ENCODE measurements around the gene MON2.

The MON2 gene

DNA sequence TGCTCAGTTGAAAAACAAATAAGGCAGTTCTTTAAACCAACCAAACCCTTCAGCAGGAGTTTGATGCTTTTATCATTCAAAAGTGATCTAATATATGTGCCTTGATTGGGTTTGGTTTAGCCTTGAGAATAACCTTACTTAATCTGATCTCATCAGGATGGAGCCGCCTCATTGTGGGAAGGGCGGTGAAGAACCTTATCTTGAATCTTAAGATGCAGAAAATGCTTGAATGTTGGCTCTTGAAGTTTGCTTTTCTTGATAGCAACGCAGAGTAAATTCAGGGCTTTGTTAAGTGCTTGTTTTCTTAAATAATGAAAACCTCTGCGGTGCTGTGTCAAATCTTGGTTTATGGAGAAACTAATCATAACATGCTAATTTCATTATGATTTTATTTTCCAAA lies 138.2 kb downstream of the MON2 start:
- peaks cover 36% of the 10 kb centered on the region for H3K79me2 ChIP-seq (ENCODE audit: insufficient read depth, low read length)
- H3K27ac ChIP-seq (ENCODE audit: low read length), result peak overlapping the region; percentile 9; the same call in 1 of the 2 replicates
- H3K27me3 ChIP-seq (ENCODE audit: insufficient read depth, low read length, poor library complexity), result no peaks in the 10 kb centered on the region
- H3K36me3 ChIP-seq (ENCODE audit: insufficient read depth, low read length), result no peaks in the 10 kb centered on the region; the same call in 1 of the 2 replicates
- H3K9me3 ChIP-seq (ENCODE audit: insufficient read depth, low read length, severe bottlenecking), result no peaks in the 10 kb centered on the region
- H3K4me2 ChIP-seq (ENCODE audit: insufficient read depth, low read length), result peak overlapping the region; percentile 75
- peak overlapping the region; percentile 68 to 70; a peak in 3 of 4 replicates for H3K4me3 ChIP-seq (ENCODE audit: low read depth in 1 of 2, low read length in 2 of 2)
- DNase-seq (no peak), ATAC-seq (ENCODE audit: insufficient read depth, low read depth) (no peak)
- peaks cover 29% of the 10 kb centered on the region for H3K4me1 ChIP-seq (ENCODE audit: insufficient read depth, low read length)
- H3K9ac ChIP-seq (ENCODE audit: low read depth, low read length), result peak overlapping the region; percentile 100
- no peak for TF ChIP-seq CTCF (IDR thresholded peaks at IDR 0.05; ENCODE audit: borderline replicate concordance, extremely low read depth, low read length, poor library complexity, severe bottlenecking)
- TF ChIP-seq EZH2 (IDR thresholded peaks at IDR 0.05; ENCODE audit: borderline replicate concordance, low read depth, low read length, severe bottlenecking), result no peak
- H4K20me1 ChIP-seq (ENCODE audit: insufficient read depth, low read length), result peaks cover 3% of the 10 kb centered on the region; the same call in 1 of the 2 replicates
- H2AFZ ChIP-seq (ENCODE audit: low read depth, low read length), result no peak overlapping the region

GRCh38 chr12:62605981-62606380 lies 139.4 kb downstream of the MON2 start:
- DNase-seq, result no peak

DNA sequence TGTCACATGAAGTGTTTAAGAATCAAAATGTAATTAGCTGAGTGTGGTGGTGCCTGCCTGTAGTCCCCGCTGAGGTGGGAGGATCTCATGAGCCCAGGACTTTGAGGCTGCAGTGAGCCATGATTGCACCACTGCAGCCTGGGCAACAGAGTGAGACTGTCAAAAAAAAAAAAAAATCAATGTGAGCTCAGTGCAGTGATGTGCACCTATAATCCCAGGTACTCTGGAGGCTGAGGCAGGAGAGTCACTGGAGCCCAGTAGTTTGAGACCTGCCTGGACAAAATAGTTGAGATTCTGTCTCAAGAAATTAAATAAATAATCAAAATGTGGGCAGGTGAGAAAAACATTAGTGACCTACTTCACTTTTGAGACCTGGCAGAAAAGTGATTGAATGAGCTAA lies 140.0 kb downstream of the MON2 start:
- Histone ChIP-seq H3K4me3 (ENCODE audit: low read depth in 1 of 2, low read length in 2 of 2) (no peak overlapping the region), H3K9ac (ENCODE audit: low read depth, low read length) (no peak overlapping the region), H3K4me1 (ENCODE audit: insufficient read depth, low read length) (peaks cover 26% of the 10 kb centered on the region), H3K4me2 (ENCODE audit: insufficient read depth, low read length) (no peak overlapping the region), H3K9me3 (ENCODE audit: insufficient read depth, low read length, severe bottlenecking) (no peaks in the 10 kb centered on the region), H2AFZ (ENCODE audit: low read depth, low read length) (no peak overlapping the region), H3K36me3 (ENCODE audit: insufficient read depth, low read length) (no peaks in the 10 kb centered on the region; the same call in 1 of the 2 replicates), H4K20me1 (ENCODE audit: insufficient read depth, low read length) (peaks cover 3% of the 10 kb centered on the region; the same call in 1 of the 2 replicates), H3K27ac (ENCODE audit: low read length) (no peak overlapping the region), H3K79me2 (ENCODE audit: insufficient read depth, low read length) (peaks cover 36% of the 10 kb centered on the region), H3K27me3 (ENCODE audit: insufficient read depth, low read length, poor library complexity) (no peaks in the 10 kb centered on the region)
- TF ChIP-seq EZH2 (IDR thresholded peaks at IDR 0.05; ENCODE audit: borderline replicate concordance, low read depth, low read length, severe bottlenecking), result no peak
- TF ChIP-seq CTCF (IDR thresholded peaks at IDR 0.05; ENCODE audit: borderline replicate concordance, extremely low read depth, low read length, poor library complexity, severe bottlenecking), result no peak
- no peak for ATAC-seq (ENCODE audit: insufficient read depth, low read depth)
- DNase-seq, result no peak

More at GRCh38 chr12:62605981-62606380, 139.4 kb downstream of the MON2 start:
- H2AFZ ChIP-seq (ENCODE audit: low read depth, low read length), result no peak overlapping the region
- no peak for TF ChIP-seq CTCF (IDR thresholded peaks at IDR 0.05; ENCODE audit: borderline replicate concordance, extremely low read depth, low read length, poor library complexity, severe bottlenecking)
- TF ChIP-seq EZH2 (IDR thresholded peaks at IDR 0.05; ENCODE audit: borderline replicate concordance, low read depth, low read length, severe bottlenecking), result no peak
- no peaks in the 10 kb centered on the region for H3K9me3 ChIP-seq (ENCODE audit: insufficient read depth, low read length, severe bottlenecking)
- H3K9ac ChIP-seq (ENCODE audit: low read depth, low read length), result no peak overlapping the region
- H3K4me2 ChIP-seq (ENCODE audit: insufficient read depth, low read length), result peak overlapping the region; percentile 75; the same call in 1 of the 2 replicates
- peaks cover 36% of the 10 kb centered on the region for H3K79me2 ChIP-seq (ENCODE audit: insufficient read depth, low read length)
- peaks cover 29% of the 10 kb centered on the region for H3K4me1 ChIP-seq (ENCODE audit: insufficient read depth, low read length)
- peaks cover 3% of the 10 kb centered on the region; the same call in 1 of the 2 replicates for H4K20me1 ChIP-seq (ENCODE audit: insufficient read depth, low read length)
- no peaks in the 10 kb centered on the region for H3K27me3 ChIP-seq (ENCODE audit: insufficient read depth, low read length, poor library complexity)
- no peak overlapping the region for H3K27ac ChIP-seq (ENCODE audit: low read length)
- no peaks in the 10 kb centered on the region; the same call in 1 of the 2 replicates for H3K36me3 ChIP-seq (ENCODE audit: insufficient read depth, low read length)
- ATAC-seq (ENCODE audit: insufficient read depth, low read depth), result no peak
- no peak overlapping the region for H3K4me3 ChIP-seq (ENCODE audit: low read depth in 1 of 2, low read length in 2 of 2)
